Peyer's patch (tissue), 4 donors: Measurements from ENCODE around the gene LRRN4CL. TPM values are rescaled to one million over a fixed set of nuclear protein-coding genes. Genes with fewer than 3 reads are reported as not detected.
"Not testable (repeated sequence)": the region's sequence is repeated elsewhere in the genome, so short reads cannot be mapped to it uniquely, and the experiment has no call there.

Source experiments
- DNase-seq, 3 donors: peaks; one replicate each; pipeline ENCODE4 v3.0.0-alpha.2; 2017 to 2019
- H3K27ac ChIP-seq, 4 donors: fragments of 200-600 bp; sonication (generic); one replicate each; pipeline ENCODE4 v1.5.1; 2016 to 2019
- H3K27me3 ChIP-seq, 2 donors: fragments of 200-600 bp; sonication (generic); one replicate each; pipeline ENCODE4 v1.5.1; 2019
- H3K36me3 ChIP-seq, 3 donors: fragments of 200-600 bp; sonication (generic); one replicate each; pipeline ENCODE4 v1.5.1; 2016 to 2019
- H3K4me1 ChIP-seq, 4 donors: fragments of 200-600 bp; sonication (generic); one replicate each; pipeline ENCODE4 v1.5.1; 2016 to 2019
- H3K4me3 ChIP-seq, 4 donors: fragments of 200-600 bp; sonication (generic); 1 replicate in 3 of 4; 2 replicates in 1 of 4; pipeline ENCODE4 v1.5.1; 2016 to 2019; ENCODE audit warnings: mild to moderate bottlenecking in 1 of 4
- H3K9me3 ChIP-seq, 4 donors: fragments of 200-600 bp; sonication (generic); one replicate each; pipeline ENCODE4 v1.5.1; 2016 to 2019; ENCODE audit warnings: mild to moderate bottlenecking in 1 of 4
- CTCF ChIP-seq, 6 experiments: fragments of 450-650 bp in 4 of 6; fragments of 200-600 bp in 2 of 6; sonication (generic) in 1 of 6; IDR thresholded peaks; one replicate each; pipeline ENCODE4 v1.5.1; 2017 to 2019; ENCODE audit warnings: antibody characterized with exemption in 6 of 6, mild to moderate bottlenecking in 3 of 6, moderate library complexity in 1 of 6
- POLR2A ChIP-seq, 2 donors: fragments of 450-650 bp; IDR thresholded peaks; one replicate each; pipeline ENCODE4 v1.5.1; 2017; ENCODE audit warnings: antibody characterized with exemption in 2 of 2, mild to moderate bottlenecking in 2 of 2, moderate library complexity in 2 of 2
- total RNA-seq, 4 donors: library from RNA; depleted of rRNA; stranded (reverse); fragments of >200 nt; gene quantifications; one replicate each; pipeline ENCODE4 v1.1.0, GENCODE V29; 2016

Gene LRRN4CL
- total RNA-seq = 10 to 100 TPM in 1 of 4 donors, 1 to 10 TPM in 3; 5.4 to 11.6 (median 8.8) TPM

- DNase-seq = peak in 1 of 3 donors; percentile 80
- Histone ChIP-seq H3K4me1 (peaks cover 0 to 8% (median 0%) of the 10 kb centered on the region in 4 donors), H3K9me3 (no peaks in the 10 kb centered on the region), H3K4me3 (peak within 1 kb of the TSS in 2 of 4 donors; percentile 11 to 27), H3K27me3 (no peaks in the 10 kb centered on the region), H3K36me3 (peaks cover 0 to 34% (median 0%) of the 10 kb centered on the region in 3 donors), H3K27ac (peak within 1 kb of the TSS in 3 of 4 donors; percentile 23 to 74 (median 60))
- no peak for TF ChIP-seq CTCF (IDR thresholded peaks at IDR 0.05)
- TF ChIP-seq POLR2A (IDR thresholded peaks at IDR 0.05) = no peak
Observed at GRCh38 chr11:62689421-62690183, at the start of gene LRRN4CL. Gene LRRN4CL (minus strand): TSS chr11:62689530. CDS start chr11:62688508, 1,022 bp downstream.

GRCh38 chr11:62737196-62737595 lies 47.9 kb upstream of the LRRN4CL start:
- no peak for TF ChIP-seq CTCF (IDR thresholded peaks at IDR 0.05)
- no peak for TF ChIP-seq POLR2A (IDR thresholded peaks at IDR 0.05)
- H3K4me1 ChIP-seq = peaks cover 0 to 6% (median 0%) of the 10 kb centered on the region in 4 donors
- peaks cover 0 to 81% (median 2%) of the 10 kb centered on the region in 3 donors for H3K36me3 ChIP-seq
- no peaks in the 10 kb centered on the region for H3K27me3 ChIP-seq
- H3K4me3 ChIP-seq = no peak overlapping the region
- no peaks in the 10 kb centered on the region for H3K9me3 ChIP-seq
- DNase-seq = no peak
- no peak overlapping the region for H3K27ac ChIP-seq

GRCh38 chr11:62732830-62733229 lies 43.5 kb upstream of the LRRN4CL start:
- Histone ChIP-seq H3K9me3 (no peaks in the 10 kb centered on the region), H3K4me1 (peaks cover 0 to 31% (median 3%) of the 10 kb centered on the region in 4 donors), H3K4me3 (no peak overlapping the region), H3K27ac (no peak overlapping the region), H3K36me3 (peaks cover 0 to 61% (median 0%) of the 10 kb centered on the region in 3 donors), H3K27me3 (no peaks in the 10 kb centered on the region)
- TF ChIP-seq CTCF (IDR thresholded peaks at IDR 0.05) (peak in 2 of 6 experiments; percentile 7 to 13), POLR2A (IDR thresholded peaks at IDR 0.05) (no peak)
- DNase-seq = no peak

GRCh38 chr11:62730076-62730475 lies 40.7 kb upstream of the LRRN4CL start:
- peaks cover 0 to 34% (median 0%) of the 10 kb centered on the region in 3 donors for H3K36me3 ChIP-seq
- DNase-seq = peak in 1 of 3 donors; percentile 34
- H3K9me3 ChIP-seq, H3K27me3 ChIP-seq, H3K27ac ChIP-seq: not testable (repeated sequence)
- peaks cover 0 to 37% (median 4%) of the 10 kb centered on the region in 4 donors for H3K4me1 ChIP-seq
- peak overlapping the region in 1 of 4 donors; percentile 83 for H3K4me3 ChIP-seq

GRCh38 chr11:62728171-62728988 lies 39.0 kb upstream of the LRRN4CL start, which contains the start of gene TTC9C:
Gene TTC9C (plus strand): TSS chr11:62728486. CDS start chr11:62728849, 363 bp downstream.
- peaks cover 0 to 54% (median 12%) of the 10 kb centered on the region in 4 donors for H3K4me1 ChIP-seq
- H3K9me3 ChIP-seq = no peaks in the 10 kb centered on the region
- peak; percentile 88 to 96 (median 96) for DNase-seq
- H3K36me3 ChIP-seq = peaks cover 0 to 25% (median 0%) of the 10 kb centered on the region in 3 donors
- peak within 1 kb of the TSS; percentile 79 to 98 (median 94) for H3K27ac ChIP-seq
- peak within 1 kb of the TSS; percentile 83 to 97 (median 86) for H3K4me3 ChIP-seq
- no peaks in the 10 kb centered on the region for H3K27me3 ChIP-seq
- TF ChIP-seq CTCF (IDR thresholded peaks at IDR 0.05) (no peak), POLR2A (IDR thresholded peaks at IDR 0.05) (peak; percentile 72 to 73)
